PC-3 (cell line): Measurements from ENCODE around the gene GABRG3.

Source experiments
- EZH2 ChIP-seq: fragments of 300-600 bp; sonication (generic); IDR thresholded peaks from one replicate; pipeline ENCODE4 v1.6.1; 2017; ENCODE audit warnings: antibody characterized with exemption, mild to moderate bottlenecking, low read length; ENCODE audit not compliant: unreplicated experiment
- TF ChIP-seq, protein P1 (sequence below): fragments of 300-600 bp; sonication (generic); conservative IDR thresholded peaks from 2 replicates; pipeline ENCODE4 v1.5.1; 2017; ENCODE audit warnings: antibody characterized with exemption, low read depth, mild to moderate bottlenecking, low read length

DNA sequence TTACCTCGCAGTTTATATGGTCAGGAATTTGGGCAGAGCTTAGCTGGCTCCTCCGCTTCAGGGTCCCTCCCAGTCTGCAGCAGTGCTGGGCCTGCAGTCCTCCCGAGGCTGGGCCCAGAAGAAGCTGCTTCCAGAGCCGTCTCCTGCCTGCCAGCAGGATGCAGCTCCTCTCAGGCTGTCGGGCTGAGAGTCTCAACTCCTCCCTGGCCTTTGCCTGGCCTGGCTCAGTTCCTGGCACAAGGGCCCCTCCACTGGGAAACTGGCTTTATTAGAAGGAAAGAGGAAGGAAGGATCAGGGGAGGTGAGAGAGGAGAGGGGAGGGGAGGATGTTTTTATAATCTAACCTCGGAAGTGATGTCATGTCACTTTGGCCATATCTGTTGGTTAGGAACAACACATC, 72.8 kb downstream of the GABRG3 start:
- TF ChIP-seq, protein P1, sequence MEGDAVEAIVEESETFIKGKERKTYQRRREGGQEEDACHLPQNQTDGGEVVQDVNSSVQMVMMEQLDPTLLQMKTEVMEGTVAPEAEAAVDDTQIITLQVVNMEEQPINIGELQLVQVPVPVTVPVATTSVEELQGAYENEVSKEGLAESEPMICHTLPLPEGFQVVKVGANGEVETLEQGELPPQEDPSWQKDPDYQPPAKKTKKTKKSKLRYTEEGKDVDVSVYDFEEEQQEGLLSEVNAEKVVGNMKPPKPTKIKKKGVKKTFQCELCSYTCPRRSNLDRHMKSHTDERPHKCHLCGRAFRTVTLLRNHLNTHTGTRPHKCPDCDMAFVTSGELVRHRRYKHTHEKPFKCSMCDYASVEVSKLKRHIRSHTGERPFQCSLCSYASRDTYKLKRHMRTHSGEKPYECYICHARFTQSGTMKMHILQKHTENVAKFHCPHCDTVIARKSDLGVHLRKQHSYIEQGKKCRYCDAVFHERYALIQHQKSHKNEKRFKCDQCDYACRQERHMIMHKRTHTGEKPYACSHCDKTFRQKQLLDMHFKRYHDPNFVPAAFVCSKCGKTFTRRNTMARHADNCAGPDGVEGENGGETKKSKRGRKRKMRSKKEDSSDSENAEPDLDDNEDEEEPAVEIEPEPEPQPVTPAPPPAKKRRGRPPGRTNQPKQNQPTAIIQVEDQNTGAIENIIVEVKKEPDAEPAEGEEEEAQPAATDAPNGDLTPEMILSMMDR, result no peak
- no peak for TF ChIP-seq EZH2
